Kidney (tissue), 14 donors: ENCODE results near the gene PDE4C. TPM values are rescaled to one million over a fixed set of nuclear protein-coding genes. Genes with fewer than 3 reads are reported as not detected.

ENCODE experiments used
- DNase-seq, 5 donors: peaks; one replicate each; pipeline ENCODE4 v3.0.0-alpha.2; 2013 to 2020
- FAIRE-seq: peaks from 2 replicates; lab custom pipeline; 2012; peaks lifted over from hg19 to GRCh38; lab: Jason Lieb, UNC
- H3K27ac ChIP-seq, 2 donors: one replicate each; pipeline ENCODE4 v1.7.0; 2013; ENCODE audit warnings: low read depth in 2 of 2, low read length in 2 of 2, inconsistent platforms in 1 of 2
- H3K27me3 ChIP-seq: one replicate; pipeline ENCODE4 v1.7.1; 2013; ENCODE audit warnings: low read length, inconsistent platforms; ENCODE audit not compliant: control insufficient read depth, insufficient read depth
- H3K36me3 ChIP-seq, 3 donors: one replicate each; pipeline versions ENCODE4 v1.7.0 to v1.7.1; 2013; ENCODE audit warnings: low read length in 3 of 3, control low read depth in 1 of 3, inconsistent platforms in 1 of 3; ENCODE audit not compliant: insufficient read depth in 3 of 3, control insufficient read depth in 2 of 3
- H3K4me1 ChIP-seq, 3 donors: one replicate each; pipeline versions ENCODE4 v1.7.0 to v1.7.1; 2013; ENCODE audit warnings: low read length in 3 of 3, inconsistent platforms in 1 of 3, low read depth in 1 of 3; ENCODE audit not compliant: control insufficient read depth in 2 of 3, insufficient read depth in 2 of 3
- H3K4me3 ChIP-seq, 3 donors: one replicate each; pipeline versions ENCODE4 v1.7.0 to v1.8.1; 2013; ENCODE audit warnings: low read length in 3 of 3, control low read depth in 1 of 3, inconsistent platforms in 1 of 3
- H3K9ac ChIP-seq, 3 donors: one replicate each; pipeline versions ENCODE4 v1.7.0 to v1.7.1; 2013; ENCODE audit warnings: low read length in 3 of 3, control low read depth in 1 of 3, inconsistent platforms in 1 of 3
- H3K9me3 ChIP-seq, 3 donors: one replicate each; pipeline versions ENCODE4 v1.7.0 to v1.7.1; 2013; ENCODE audit warnings: low read length in 3 of 3, control low read depth in 1 of 3, inconsistent platforms in 1 of 3; ENCODE audit not compliant: control insufficient read depth in 2 of 3, insufficient read depth in 1 of 3
- intact Hi-C: fragments of 100-400 bp; cut with DNase I; formaldehyde crosslinking; loops from one replicate; pipeline ENCODE4 v1.11.1; 2022
- polyA plus RNA-seq: library from polyadenylated mRNA; stranded (reverse); fragments of 350-450 nt; fragmentation: Illumina TruSeq; extraction: RNeasy Lipid Tissue Mini Kit (QIAGEN cat#74804); gene quantifications from one replicate; pipeline ENCODE4 v1.2.3, GENCODE V29; 2014; ENCODE audit warnings: low read depth, low replicate concordance; ENCODE audit not compliant: insufficient read depth
- total RNA-seq: library from RNA; stranded (reverse); fragmentation: NEBNext Ultra II Directional; extraction: Animal tissue kit (Norgen Biotek cat#: 25700); gene quantifications from one replicate; pipeline ENCODE4 v1.2.1, GENCODE V29; 2021
- TF ChIP-seq, protein P1 (sequence below): IDR thresholded peaks from 3 replicates; pipeline ENCODE4 v1.5.1; 2012; ENCODE audit warnings: mild to moderate bottlenecking, moderate library complexity, borderline replicate concordance; ENCODE audit not compliant: insufficient read depth; ENCODE audit errors: extremely low read depth
- donor health status: control.
- donor health status: control.
- donor health status: control.
- donor health status: control.
- donor health status: control.
- donor health status: DM: yes; HTN: yes; CAD: no.
- donor health status: Normal renal cell carcinoma (clear cell type).

The PDE4C gene
- total and polyA plus RNA-seq, 2 donors from 2014 or later, result 2.0 TPM; not detected in 1

DNA sequence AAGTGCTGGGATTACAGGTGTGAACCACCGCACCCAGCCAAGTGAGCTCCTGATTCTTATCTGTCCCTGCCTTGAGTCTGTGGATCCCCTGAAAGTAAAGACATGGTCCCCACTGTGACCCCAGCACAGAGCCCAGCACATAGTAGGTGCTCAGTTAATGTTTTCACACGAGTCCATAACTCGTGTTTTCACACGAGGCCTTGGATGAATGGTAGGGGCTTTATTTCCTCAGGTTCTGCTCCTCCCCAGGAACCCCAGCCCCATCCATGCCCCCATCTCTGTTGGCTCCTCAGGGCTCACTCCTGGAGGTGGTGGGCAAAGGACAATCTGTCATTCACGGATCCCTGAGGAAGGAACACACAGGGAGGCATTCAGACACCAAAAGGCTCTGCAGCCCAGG lies 23.6 kb upstream of the PDE4C start:
- no peaks in the 10 kb centered on the region for H3K9me3 ChIP-seq
- DNase-seq (no peak), FAIRE-seq (no peak)
- no peaks in the 10 kb centered on the region for H3K4me1 ChIP-seq
- no peaks in the 10 kb centered on the region for H3K27me3 ChIP-seq
- no peak overlapping the region for H3K4me3 ChIP-seq
- TF ChIP-seq, protein P1, sequence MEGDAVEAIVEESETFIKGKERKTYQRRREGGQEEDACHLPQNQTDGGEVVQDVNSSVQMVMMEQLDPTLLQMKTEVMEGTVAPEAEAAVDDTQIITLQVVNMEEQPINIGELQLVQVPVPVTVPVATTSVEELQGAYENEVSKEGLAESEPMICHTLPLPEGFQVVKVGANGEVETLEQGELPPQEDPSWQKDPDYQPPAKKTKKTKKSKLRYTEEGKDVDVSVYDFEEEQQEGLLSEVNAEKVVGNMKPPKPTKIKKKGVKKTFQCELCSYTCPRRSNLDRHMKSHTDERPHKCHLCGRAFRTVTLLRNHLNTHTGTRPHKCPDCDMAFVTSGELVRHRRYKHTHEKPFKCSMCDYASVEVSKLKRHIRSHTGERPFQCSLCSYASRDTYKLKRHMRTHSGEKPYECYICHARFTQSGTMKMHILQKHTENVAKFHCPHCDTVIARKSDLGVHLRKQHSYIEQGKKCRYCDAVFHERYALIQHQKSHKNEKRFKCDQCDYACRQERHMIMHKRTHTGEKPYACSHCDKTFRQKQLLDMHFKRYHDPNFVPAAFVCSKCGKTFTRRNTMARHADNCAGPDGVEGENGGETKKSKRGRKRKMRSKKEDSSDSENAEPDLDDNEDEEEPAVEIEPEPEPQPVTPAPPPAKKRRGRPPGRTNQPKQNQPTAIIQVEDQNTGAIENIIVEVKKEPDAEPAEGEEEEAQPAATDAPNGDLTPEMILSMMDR, result no peak
- no peak overlapping the region for H3K27ac ChIP-seq
- intact Hi-C loops, result loop anchor here (10.0 kb wide), 1 partner anchor 55 kb away; the partner anchor contains the start of gene MPV17L2
- H3K9ac ChIP-seq, result no peak overlapping the region
- H3K36me3 ChIP-seq, result no peaks in the 10 kb centered on the region

- H3K4me3 ChIP-seq, result no peak overlapping the region
- H3K4me1 ChIP-seq, result no peaks in the 10 kb centered on the region
- no peak overlapping the region for H3K27ac ChIP-seq
- no peak overlapping the region for H3K9ac ChIP-seq
- no peaks in the 10 kb centered on the region for H3K9me3 ChIP-seq
- TF ChIP-seq, protein P1, result no peak
- no peaks in the 10 kb centered on the region for H3K36me3 ChIP-seq
- H3K27me3 ChIP-seq, result no peaks in the 10 kb centered on the region
- no peak for FAIRE-seq
- DNase-seq, result no peak
- intact Hi-C loops, result no loop called here
Measured at GRCh38 chr19:18245297-18245696, 19.1 kb upstream of the PDE4C start.

DNA sequence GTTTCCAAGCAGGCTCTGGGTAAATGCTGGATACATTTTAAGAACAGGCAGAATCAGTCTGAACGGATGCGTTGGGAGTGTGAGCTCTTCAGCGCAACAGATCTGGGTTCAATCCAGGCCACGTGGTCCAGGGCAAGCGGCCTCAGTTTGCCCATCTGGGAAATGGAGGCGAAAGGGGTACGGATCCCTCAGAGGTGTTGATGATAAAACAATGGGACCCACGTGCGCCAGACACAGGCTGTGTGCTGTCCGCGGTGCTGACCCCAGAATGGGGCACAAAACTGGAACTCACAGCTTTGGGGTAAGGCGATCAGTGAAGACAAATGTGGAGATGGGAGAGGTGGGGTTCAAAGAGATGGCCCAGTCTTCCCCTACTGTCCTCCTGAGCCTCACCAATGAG lies 13.1 kb upstream of the PDE4C start:
- Histone ChIP-seq H3K9ac (no peak overlapping the region), H3K9me3 (no peaks in the 10 kb centered on the region), H3K4me3 (no peak overlapping the region), H3K27me3 (no peaks in the 10 kb centered on the region), H3K36me3 (no peaks in the 10 kb centered on the region), H3K27ac (no peak overlapping the region), H3K4me1 (no peaks in the 10 kb centered on the region)
- DNase-seq, result no peak
- TF ChIP-seq, protein P1, result no peak
- no peak for FAIRE-seq
- intact Hi-C loops, result no loop called here

DNA sequence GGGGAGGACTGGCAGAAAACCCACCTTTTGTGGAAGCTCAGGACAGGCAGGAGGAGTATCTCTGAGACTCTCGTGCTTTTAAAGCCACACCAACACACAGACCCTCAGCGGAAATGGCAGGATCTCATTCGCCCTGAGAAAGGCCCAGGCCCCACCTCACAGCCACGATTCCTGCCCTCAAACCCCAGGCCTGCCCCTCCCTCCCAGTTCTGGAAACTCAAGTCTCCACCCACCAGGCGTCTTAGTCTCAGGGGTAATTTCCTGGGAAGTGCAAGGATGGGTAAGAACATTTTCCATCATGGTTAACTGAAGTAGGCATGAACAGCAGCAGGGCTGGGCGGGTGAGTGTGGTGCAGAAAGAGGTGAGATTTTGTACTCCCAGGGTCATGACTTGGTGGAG lies 8.0 kb upstream of the PDE4C start:
- DNase-seq (no peak), FAIRE-seq (no peak)
- H3K9me3 ChIP-seq, result peaks cover 0 to 3% (median 0%) of the 10 kb centered on the region in 3 donors
- no peaks in the 10 kb centered on the region for H3K27me3 ChIP-seq
- no peak overlapping the region for H3K27ac ChIP-seq
- TF ChIP-seq, protein P1, result no peak
- H3K9ac ChIP-seq, result no peak overlapping the region
- H3K4me3 ChIP-seq, result no peak overlapping the region
- H3K36me3 ChIP-seq, result no peaks in the 10 kb centered on the region
- no peaks in the 10 kb centered on the region for H3K4me1 ChIP-seq
- intact Hi-C loops, result no loop called here
